Right cardiac atrium (tissue), 5 donors: ENCODE measurements around the gene FNTB. TPM values are rescaled to one million over a fixed set of nuclear protein-coding genes. Genes with fewer than 3 reads are reported as not detected.
A peak's percentile ranks its signal among the peaks of the same experiment; 100 is the strongest.

Source experiments
- ATAC-seq, 2 donors: fragments of 200-7000 bp; cut with Tn5 transposase; one replicate each; pipeline versions ENCODE4 v1.8.0 to v1.9.1; 2020; ENCODE audit warnings: moderate library complexity in 2 of 2, mild to moderate bottlenecking in 1 of 2
- DNase-seq, 3 donors: peaks; one replicate each; pipeline ENCODE4 v3.0.0-alpha.2; 2020
- H3K27ac ChIP-seq: one replicate; pipeline ENCODE4 v1.5.1; 2013; ENCODE audit warnings: mild to moderate bottlenecking, low read length, control low read depth, moderate library complexity
- H3K27me3 ChIP-seq: one replicate; pipeline ENCODE4 v1.6.1; 2013; ENCODE audit not compliant: control insufficient read depth, insufficient read depth
- H3K4me1 ChIP-seq: one replicate; pipeline ENCODE4 v1.6.1; 2013; ENCODE audit warnings: low read length; ENCODE audit not compliant: control insufficient read depth, insufficient read depth
- H3K4me3 ChIP-seq: one replicate; pipeline ENCODE4 v1.5.1; 2013; ENCODE audit warnings: low read length, control low read depth
- H3K9me3 ChIP-seq: one replicate; pipeline ENCODE4 v1.6.1; 2013; ENCODE audit warnings: low read length; ENCODE audit not compliant: control insufficient read depth
- WGBS: extraction: QIAGEN DNeasy Blood & Tissue Kit; methylation state at CpG from one replicate; pipeline ENCODE4 v1.1.7; 2013; 5-methylcytosine and 5-hydroxymethylcytosine counted together
- intact Hi-C, 4 donors: fragments of 100-400 bp; cut with DNase I; formaldehyde crosslinking; loops; one replicate each; pipeline versions ENCODE4 v1.11.0 to v1.14.0; 2022 to 2023
- polyA plus RNA-seq: library from polyadenylated mRNA; stranded (reverse); fragments of 200-250 nt; gene quantifications from one replicate; pipeline ENCODE4 v1.2.3, GENCODE V29; 2013
- total RNA-seq, 4 donors: library from RNA; stranded (reverse); fragmentation: NEBNext Ultra II Directional; extraction: Animal tissue kit (Norgen Biotek cat#: 25700); gene quantifications; one replicate each; pipeline ENCODE4 v1.2.1, GENCODE V29; 2021
- donor health status: healthy with polysubstance abuse.
- donor health status: DM: no; HTN: yes; CAD: no.
- donor health status: DM: no; HTN: no; CAD: no.
- donor health status: DM: no; HTN: yes; CAD: no; lungs with severe emphysema.
- donor health status: DM: yes; HTN: yes; CAD: no.

FNTB gene
- total and polyA plus RNA-seq, 5 donors, result 10.6 to 20.7 (median 14.9) TPM

DNA sequence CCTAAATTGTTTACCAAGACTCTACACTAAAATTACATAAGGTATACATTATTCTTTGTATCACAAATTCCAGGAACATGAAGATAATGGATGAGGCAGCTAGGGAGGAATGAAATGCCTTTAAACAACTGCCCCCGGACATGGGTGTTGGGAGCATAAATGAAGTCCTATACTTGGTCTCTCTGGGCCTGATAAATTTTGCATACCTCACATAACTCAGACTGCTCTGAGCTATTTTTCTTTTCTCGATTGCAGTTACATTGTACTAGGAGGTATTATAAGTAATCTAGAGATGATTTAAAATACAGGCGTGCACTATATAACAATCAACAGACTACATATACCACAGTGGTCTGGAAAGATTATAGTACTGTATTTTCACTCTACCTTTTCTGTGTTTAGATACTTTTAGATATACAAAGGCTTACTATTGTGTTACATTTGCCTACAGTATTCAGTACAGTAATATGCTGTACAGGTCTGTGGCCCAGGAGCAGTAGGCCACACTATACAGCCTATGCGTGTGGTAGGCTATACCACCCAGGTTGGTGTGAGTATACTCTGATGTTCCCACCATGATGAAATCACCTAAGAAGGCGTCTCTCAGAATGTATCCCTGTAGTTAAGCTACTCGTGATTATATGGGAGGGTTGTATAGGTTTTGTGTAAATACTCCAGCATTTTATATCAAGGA, 14.3 kb downstream of the FNTB start:
- H3K27me3 ChIP-seq, result no peaks in the 10 kb centered on the region
- WGBS, result 74% methylated on average over 6 of the region's 6 CpGs
- no peak overlapping the region for H3K27ac ChIP-seq
- ATAC-seq (peak in 1 of 2 donors; percentile 38), DNase-seq (no peak)
- no peaks in the 10 kb centered on the region for H3K4me1 ChIP-seq
- intact Hi-C loops, result no loop called here
- no peaks in the 10 kb centered on the region for H3K9me3 ChIP-seq
- no peak overlapping the region for H3K4me3 ChIP-seq

DNA sequence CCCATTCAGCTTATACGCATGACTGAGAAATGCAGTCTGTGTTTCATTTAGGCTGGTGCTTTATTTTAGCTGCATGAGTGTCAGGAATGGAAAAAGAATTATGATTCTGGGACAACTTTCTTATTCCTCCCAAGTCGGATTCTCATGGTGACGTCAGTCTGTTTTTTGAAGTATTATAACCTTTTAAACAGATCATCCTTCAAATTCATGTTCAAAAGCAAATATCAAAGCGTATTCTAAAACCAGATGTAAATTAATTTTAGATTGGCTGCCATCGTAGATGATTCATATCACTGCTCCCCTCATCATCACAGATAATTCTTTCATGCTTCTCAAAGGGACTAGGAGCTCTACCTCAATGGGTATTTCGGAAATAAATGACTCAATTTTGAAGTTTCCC, 15.0 kb downstream of the FNTB start:
- Histone ChIP-seq H3K27ac (no peak overlapping the region), H3K4me1 (no peaks in the 10 kb centered on the region), H3K27me3 (no peaks in the 10 kb centered on the region), H3K4me3 (no peak overlapping the region), H3K9me3 (no peaks in the 10 kb centered on the region)
- 96% methylated on average over 6 of the region's 6 CpGs for WGBS
- intact Hi-C loops, result no loop called here
- no peak for ATAC-seq
- DNase-seq, result no peak

DNA sequence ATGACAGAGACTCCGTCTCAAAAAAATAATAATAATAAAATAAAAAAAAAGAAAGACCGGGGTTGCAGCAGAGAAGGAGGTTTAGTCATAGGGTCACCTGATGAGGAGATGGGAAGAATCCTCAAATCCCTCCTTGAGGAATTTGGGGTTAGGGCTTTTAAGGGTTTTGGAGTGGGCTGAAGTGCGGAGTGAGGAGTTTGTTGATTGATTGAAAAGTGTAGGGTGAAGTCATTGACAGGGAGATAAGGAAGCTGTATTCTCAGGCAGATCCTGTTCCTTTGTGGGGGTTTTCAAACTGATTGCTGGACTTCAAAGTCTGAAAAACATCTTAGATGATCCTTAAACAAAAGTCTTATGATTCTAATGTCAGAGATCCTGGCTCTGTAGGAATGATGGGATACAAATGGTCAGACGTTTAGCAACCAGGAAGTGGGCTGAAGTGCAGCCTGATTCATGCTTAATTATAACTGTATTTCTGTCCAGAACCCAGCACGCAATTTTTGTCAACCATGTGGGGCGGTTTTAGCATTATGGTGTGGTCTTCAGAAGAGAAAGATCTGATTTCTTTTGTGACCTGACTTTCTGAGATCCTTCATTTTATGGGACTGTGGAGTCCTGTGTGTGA, 16.0 kb downstream of the FNTB start:
- H3K27me3 ChIP-seq, result no peaks in the 10 kb centered on the region
- no peaks in the 10 kb centered on the region for H3K4me1 ChIP-seq
- ATAC-seq, result no peak
- H3K4me3 ChIP-seq, result no peak overlapping the region
- 72% methylated on average over 6 of the region's 6 CpGs for WGBS
- DNase-seq, result no peak
- H3K27ac ChIP-seq, result no peak overlapping the region
- H3K9me3 ChIP-seq, result no peaks in the 10 kb centered on the region
- intact Hi-C loops, result no loop called here

DNA sequence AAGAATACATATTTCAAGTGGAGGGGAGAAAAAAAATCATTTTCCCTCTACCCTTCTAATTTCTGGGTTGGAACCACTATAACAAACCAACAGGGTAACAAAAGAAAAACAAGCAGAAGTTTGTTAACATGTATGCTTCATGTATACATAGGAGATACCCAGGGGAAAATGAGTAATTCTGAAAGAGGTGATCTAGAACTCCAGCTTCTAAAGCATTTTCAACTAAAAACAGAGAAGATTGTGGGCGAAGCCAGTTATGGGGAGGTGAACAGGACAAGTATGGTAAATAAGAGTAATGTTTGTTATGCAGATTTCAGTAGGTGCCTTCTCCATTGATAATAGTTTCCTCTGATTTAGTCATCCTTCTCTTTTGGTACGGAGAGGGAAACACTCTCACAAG, 16.7 kb downstream of the FNTB start:
- Histone ChIP-seq H3K4me1 (no peaks in the 10 kb centered on the region), H3K27ac (no peak overlapping the region), H3K27me3 (no peaks in the 10 kb centered on the region), H3K4me3 (no peak overlapping the region), H3K9me3 (no peaks in the 10 kb centered on the region)
- ATAC-seq (no peak), DNase-seq (no peak)
- 93% methylated on average over 2 of the region's 2 CpGs for WGBS
- intact Hi-C loops, result no loop called here

DNA sequence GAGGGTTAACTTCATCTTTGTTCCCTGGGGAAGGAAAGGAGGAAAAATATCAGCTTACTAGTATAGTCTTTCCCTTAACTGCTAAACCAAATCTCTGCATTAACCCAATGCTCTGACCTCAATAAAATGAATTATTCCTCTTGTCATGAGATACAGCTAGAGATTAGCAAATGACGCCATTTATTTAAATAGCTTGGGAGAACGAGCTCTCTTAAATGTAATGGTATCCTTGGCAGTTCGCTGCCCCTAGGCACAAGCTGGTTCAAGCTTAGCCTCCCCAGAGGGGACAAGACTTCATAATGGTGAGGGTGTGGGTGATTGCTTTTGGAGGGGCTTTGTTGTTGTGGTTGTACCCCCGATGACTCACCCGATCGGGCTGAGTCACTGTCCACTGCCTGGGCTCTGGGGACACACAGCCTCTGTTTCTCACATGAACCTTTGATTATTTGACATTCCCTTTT, 19.6 kb downstream of the FNTB start:
- ATAC-seq (no peak), DNase-seq (no peak)
- 86% methylated on average over 6 of the region's 6 CpGs for WGBS
- Histone ChIP-seq H3K27ac (no peak overlapping the region), H3K4me1 (no peaks in the 10 kb centered on the region), H3K4me3 (no peak overlapping the region), H3K27me3 (no peaks in the 10 kb centered on the region), H3K9me3 (no peaks in the 10 kb centered on the region)
- intact Hi-C loops, result no loop called here

DNA sequence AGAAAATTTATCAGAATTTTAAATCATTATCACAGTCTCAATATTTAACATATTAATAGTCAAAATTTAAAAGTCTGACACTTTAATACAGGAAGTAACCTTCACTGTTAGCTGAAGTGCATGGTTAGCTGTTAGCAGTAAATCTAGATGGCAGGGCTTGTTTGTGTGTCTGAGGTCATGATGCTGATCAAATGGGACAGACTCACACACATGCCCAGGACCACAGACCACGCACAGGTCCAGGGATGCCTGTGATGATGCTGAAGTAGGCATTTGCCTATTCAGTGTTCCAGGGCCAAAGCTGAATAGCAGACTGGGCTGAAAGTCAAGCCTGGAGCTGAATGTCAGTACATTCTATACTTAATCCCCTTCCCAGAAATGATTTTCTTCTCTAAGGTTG, 20.5 kb downstream of the FNTB start:
- H3K27me3 ChIP-seq, result no peaks in the 10 kb centered on the region
- intact Hi-C loops, result no loop called here
- WGBS, result 92% methylated on average over 1 of the region's 1 CpG
- DNase-seq, result no peak
- no peaks in the 10 kb centered on the region for H3K4me1 ChIP-seq
- no peak overlapping the region for H3K27ac ChIP-seq
- ATAC-seq, result no peak
- no peak overlapping the region for H3K4me3 ChIP-seq
- H3K9me3 ChIP-seq, result no peaks in the 10 kb centered on the region

DNA sequence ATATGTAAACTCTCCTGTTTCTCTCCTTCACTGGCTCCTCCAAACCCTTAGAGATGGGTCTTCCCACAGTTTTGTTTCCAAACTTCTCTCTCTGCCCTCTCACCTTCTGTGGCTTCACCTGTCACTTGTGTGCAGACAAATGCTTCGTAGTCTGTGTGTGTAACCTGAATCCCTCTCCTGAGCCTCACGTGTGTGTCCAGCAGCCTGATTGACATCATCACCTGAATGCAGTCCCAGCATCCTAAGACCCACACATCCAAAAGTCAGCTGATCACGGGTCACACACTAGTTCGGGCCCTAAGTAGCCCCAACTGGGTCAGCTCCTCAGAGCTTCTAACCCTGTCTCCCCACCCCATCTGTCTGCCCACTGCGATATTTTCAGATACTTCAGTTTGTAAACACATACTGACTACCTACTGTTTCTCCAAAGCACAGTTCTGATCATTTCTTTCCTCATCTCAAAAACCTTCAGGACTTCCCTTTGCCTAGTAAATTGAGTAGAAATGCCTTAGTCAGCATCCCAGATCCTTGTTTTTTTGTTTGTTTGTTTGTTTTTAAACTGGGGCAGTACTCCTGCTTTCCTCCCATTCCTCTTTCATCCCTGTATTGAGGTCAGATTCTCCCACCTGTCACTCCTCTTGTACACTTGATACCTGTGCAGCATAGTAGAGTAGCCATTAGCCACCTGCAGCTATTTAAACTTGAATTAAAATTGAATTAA, 23.7 kb downstream of the FNTB start:
- DNase-seq (no peak), ATAC-seq (no peak)
- H3K4me1 ChIP-seq, result no peaks in the 10 kb centered on the region
- intact Hi-C loops, result no loop called here
- H3K9me3 ChIP-seq, result no peaks in the 10 kb centered on the region
- 88% methylated on average over 5 of the region's 5 CpGs for WGBS
- no peak overlapping the region for H3K27ac ChIP-seq
- no peaks in the 10 kb centered on the region for H3K27me3 ChIP-seq
- no peak overlapping the region for H3K4me3 ChIP-seq

DNA sequence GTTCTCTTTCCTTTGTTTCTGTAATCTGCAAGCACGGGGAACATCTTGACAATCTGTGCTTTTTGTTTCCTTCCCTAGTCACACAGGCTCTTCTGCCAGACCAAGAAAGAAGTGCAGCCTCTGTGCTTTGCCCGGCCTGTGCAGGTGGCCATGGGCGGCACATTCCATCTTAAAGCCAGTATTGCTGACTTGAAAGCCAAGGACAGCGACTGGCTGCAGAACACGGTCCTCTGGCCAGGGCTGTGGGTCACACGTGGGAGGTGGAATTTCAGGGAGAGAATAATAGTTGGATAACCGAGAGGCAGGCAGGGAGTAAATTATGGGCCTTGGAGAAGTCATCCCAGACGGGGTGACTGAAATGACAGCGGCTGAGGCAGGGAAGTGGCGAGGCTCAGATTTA, 24.8 kb downstream of the FNTB start:
- Histone ChIP-seq H3K4me1 (no peaks in the 10 kb centered on the region), H3K27me3 (no peaks in the 10 kb centered on the region), H3K9me3 (no peaks in the 10 kb centered on the region), H3K27ac (no peak overlapping the region), H3K4me3 (no peak overlapping the region)
- DNase-seq (no peak), ATAC-seq (no peak)
- intact Hi-C loops, result no loop called here
- 84% methylated on average over 10 of the region's 10 CpGs for WGBS

DNA sequence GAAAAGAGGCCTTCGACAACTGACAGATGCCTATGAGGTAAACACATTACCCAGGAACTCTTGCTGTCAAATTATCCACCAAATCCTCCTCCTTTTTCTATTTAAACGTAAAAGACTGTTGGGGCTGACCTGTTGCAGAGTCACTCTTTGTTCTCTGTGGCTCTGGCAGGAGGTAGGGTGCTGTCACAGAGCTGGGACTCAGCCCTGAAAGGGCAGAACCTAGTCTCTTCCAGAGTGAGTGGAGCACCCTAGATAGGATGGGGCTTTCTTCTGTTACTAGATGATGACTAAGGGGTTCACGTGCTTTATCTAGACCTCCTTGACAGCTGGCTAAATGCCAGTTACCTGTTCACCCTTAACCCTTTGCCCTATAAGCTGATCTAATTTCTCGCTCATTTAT, 25.7 kb downstream of the FNTB start:
- intact Hi-C loops, result no loop called here
- H3K4me3 ChIP-seq, result no peak overlapping the region
- 76% methylated on average over 4 of the region's 4 CpGs for WGBS
- H3K27me3 ChIP-seq, result no peaks in the 10 kb centered on the region
- no peak overlapping the region for H3K27ac ChIP-seq
- H3K4me1 ChIP-seq, result no peaks in the 10 kb centered on the region
- ATAC-seq (no peak), DNase-seq (no peak)
- no peaks in the 10 kb centered on the region for H3K9me3 ChIP-seq

DNA sequence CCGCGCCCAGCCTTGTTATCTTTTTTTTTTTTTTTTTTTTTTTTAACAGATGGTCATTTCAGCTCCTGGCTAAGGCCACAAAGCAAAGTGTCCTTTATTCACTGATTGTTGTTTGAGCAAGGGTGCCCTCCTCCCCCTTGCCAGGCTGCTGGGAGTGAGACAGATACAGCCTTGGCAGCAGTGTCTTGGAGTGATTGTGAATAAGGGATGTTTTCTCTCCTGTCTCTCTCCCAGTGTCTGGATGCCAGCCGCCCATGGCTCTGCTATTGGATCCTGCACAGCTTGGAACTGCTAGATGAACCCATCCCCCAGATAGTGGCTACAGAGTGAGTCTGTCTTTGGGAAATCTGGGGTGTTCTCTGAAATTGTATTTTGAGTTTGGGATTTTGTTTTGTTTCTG, 28.7 kb downstream of the FNTB start:
- no peak overlapping the region for H3K4me3 ChIP-seq
- no peaks in the 10 kb centered on the region for H3K4me1 ChIP-seq
- DNase-seq (peak in 1 of 3 donors; percentile 48), ATAC-seq (peak; percentile 38 to 59)
- no peaks in the 10 kb centered on the region for H3K27me3 ChIP-seq
- intact Hi-C loops, result no loop called here
- H3K27ac ChIP-seq, result no peak overlapping the region
- WGBS, result 93% methylated on average over 3 of the region's 3 CpGs
- H3K9me3 ChIP-seq, result no peaks in the 10 kb centered on the region

DNA sequence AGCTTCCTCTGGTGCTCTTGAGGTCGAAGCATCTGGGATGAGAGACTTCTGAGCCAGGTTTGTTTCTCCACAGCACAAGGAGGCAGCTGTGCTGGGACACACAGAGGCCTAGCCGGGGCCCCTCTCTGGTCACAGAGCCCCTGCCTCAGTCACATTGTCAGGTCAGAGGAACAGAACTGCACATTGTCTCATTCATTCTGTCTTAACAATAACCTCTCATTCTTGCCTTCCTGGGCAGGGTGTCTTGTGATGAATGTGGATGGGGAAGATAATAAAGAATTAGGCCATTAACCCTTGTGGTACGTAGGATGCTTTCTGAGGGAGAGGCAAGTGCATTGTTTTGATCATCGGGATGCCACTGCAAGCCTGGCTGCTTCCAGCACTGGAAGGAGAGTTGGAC, 29.8 kb downstream of the FNTB start:
- Histone ChIP-seq H3K4me3 (no peak overlapping the region), H3K27ac (no peak overlapping the region), H3K27me3 (no peaks in the 10 kb centered on the region), H3K4me1 (no peaks in the 10 kb centered on the region), H3K9me3 (no peaks in the 10 kb centered on the region)
- intact Hi-C loops, result no loop called here
- DNase-seq (no peak), ATAC-seq (no peak)
- 83% methylated on average over 4 of the region's 4 CpGs for WGBS
